Measurements from ENCODE around the gene OR6B1. TPM values are rescaled to one million over a fixed set of nuclear protein-coding genes. Genes with fewer than 3 reads are reported as not detected.
"Not testable (repeated sequence)": the region's sequence is repeated elsewhere in the genome, so short reads cannot be mapped to it uniquely, and the experiment has no call there.

The OR6B1 gene
- total and polyA plus RNA-seq, 12 donors, result under 0.01 TPM; not detected in 11

DNA sequence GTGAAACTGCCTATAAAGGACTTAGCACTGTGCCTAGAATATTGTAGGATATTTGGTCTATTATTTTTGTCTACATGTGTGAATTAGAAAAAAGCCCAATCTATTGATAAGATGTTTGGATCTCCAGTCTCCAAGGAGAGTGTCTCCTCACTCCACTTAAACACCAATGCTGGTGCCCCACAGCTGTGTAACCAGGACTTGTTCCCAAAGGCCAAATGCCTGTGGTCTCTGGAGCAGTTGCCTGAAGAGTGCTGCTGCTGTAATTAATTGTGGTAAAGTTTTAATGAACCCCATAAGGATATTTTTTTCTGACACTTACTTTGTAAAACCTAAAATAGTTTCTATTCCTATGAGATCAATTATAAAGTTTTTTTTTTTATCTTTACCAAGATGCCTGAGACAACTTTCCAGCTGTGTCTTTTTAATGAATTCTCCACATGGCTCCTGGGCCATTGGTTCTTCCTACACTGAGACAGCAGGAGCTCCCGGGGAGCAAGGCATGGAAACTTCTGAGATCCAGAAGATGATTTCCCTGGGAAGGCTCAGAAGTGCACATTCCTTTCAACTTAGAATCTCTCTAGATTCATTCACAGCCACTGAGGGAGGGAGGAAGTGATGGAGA is 37.4 kb downstream of the OR6B1 start:
- Histone ChIP-seq H3K27ac (no peak overlapping the region), H3K4me3 (no peak overlapping the region), H3K4me1 (replicated peaks in 1 of 2) (no peaks in the 10 kb centered on the region), H3K27me3 (no peaks in the 10 kb centered on the region), H3K9me3 (replicated peaks in 1 of 3) (no peaks in the 10 kb centered on the region), H3K36me3 (replicated peaks in 1 of 2) (no peaks in the 10 kb centered on the region)
- intact Hi-C loops (cut with DNase I), result no loop called here
- TF ChIP-seq, protein P1, sequence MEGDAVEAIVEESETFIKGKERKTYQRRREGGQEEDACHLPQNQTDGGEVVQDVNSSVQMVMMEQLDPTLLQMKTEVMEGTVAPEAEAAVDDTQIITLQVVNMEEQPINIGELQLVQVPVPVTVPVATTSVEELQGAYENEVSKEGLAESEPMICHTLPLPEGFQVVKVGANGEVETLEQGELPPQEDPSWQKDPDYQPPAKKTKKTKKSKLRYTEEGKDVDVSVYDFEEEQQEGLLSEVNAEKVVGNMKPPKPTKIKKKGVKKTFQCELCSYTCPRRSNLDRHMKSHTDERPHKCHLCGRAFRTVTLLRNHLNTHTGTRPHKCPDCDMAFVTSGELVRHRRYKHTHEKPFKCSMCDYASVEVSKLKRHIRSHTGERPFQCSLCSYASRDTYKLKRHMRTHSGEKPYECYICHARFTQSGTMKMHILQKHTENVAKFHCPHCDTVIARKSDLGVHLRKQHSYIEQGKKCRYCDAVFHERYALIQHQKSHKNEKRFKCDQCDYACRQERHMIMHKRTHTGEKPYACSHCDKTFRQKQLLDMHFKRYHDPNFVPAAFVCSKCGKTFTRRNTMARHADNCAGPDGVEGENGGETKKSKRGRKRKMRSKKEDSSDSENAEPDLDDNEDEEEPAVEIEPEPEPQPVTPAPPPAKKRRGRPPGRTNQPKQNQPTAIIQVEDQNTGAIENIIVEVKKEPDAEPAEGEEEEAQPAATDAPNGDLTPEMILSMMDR (IDR thresholded peaks at IDR 0.05), result no peak
- TF ChIP-seq POLR2A (IDR thresholded peaks at IDR 0.05), result no peak
- WGBS, 4 donors, result 73 to 86% (median 82%) methylated on average over 1 of the region's 1 CpG
- DNase-seq, result no peak

DNA sequence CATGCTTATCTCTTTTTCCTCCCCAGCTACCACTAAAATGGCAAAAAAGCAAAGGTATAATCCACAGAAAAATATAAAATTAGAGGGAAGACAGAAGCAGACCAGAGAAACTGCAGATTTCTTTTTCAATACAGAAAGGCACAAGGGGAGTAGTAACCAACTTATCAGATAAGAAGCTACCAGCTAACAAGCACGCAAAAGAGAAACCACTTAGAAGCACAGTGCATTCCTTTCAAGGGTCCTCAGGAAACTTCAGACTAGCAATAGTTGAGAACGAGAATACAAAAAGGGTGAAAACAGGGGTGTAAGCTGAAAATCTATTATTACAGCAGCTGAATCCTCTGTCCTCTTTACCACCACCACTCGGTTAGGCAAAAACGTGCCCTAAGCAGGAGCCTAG is 38.8 kb downstream of the OR6B1 start:
- DNase-seq, result no peak
- Histone ChIP-seq H3K4me1 (replicated peaks in 1 of 2) (no peaks in the 10 kb centered on the region), H3K27ac (no peak overlapping the region), H3K36me3 (replicated peaks in 1 of 2) (no peaks in the 10 kb centered on the region), H3K27me3 (no peaks in the 10 kb centered on the region), H3K4me3 (no peak overlapping the region), H3K9me3 (replicated peaks in 1 of 3) (no peaks in the 10 kb centered on the region)
- no peak for TF ChIP-seq POLR2A (IDR thresholded peaks at IDR 0.05)
- intact Hi-C loops (cut with DNase I), result no loop called here
- 60 to 76% (median 72%) methylated on average over 4 of the region's 4 CpGs for WGBS, 4 donors

DNA sequence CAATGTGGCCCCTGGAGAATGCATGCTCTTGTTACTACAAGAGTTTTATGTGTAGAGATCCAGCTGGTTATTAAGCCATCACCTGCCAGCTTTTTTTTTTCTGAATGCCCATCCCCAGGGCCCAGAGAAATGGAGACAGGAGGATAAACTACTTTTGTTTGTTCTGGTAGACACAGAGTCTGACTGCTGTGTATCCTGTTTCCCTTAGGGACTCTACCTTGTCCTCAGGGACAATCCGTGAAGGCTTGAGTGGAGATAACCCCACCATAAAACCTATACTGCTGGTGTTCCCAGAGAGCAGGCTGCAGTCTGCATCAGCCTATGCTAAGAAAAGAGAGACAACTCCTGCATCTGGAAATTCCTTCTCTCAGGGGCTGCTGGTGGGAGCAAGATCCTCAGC is 48.5 kb downstream of the OR6B1 start, which contains the start of gene OR2A5:
Gene OR2A5, plus strand, starts transcription at position 301 of the 400 bp plus-strand sequence. CDS start 1,454 bp downstream, outside the sequence.
- Histone ChIP-seq H3K36me3 (replicated peaks in 1 of 2) (no peaks in the 10 kb centered on the region), H3K4me1 (replicated peaks in 1 of 2) (no peaks in the 10 kb centered on the region), H3K27ac (no peak within 1 kb of the TSS), H3K27me3 (no peaks in the 10 kb centered on the region), H3K9me3 (replicated peaks in 1 of 3) (no peaks in the 10 kb centered on the region), H3K4me3 (no peak within 1 kb of the TSS)
- TF ChIP-seq POLR2A (IDR thresholded peaks at IDR 0.05), result no peak
- TF ChIP-seq, protein P1 (IDR thresholded peaks at IDR 0.05), result no peak
- WGBS, 4 donors, result 57 to 66% (median 61%) methylated on average over 1 of the region's 1 CpG
- no peak for DNase-seq
- intact Hi-C loops (cut with DNase I), result no loop called here

DNA sequence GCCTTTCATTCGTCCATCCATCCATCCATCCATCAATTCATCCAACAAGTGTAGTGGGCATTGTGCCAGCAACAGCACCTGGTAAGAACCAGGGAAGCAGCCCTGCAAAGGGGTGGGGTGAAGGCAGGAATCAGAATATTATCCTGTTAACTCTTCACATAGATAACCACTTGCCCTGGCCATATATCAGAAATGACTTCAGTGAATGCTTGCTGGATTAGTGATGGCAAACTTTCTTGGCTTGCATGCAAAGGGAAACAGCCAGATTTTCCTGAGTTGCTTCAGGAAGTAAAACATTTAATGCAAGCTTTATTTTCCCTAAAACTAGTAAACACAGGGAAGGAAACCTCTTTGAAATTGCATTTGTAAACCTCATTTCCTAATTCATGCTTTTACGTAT is 49.4 kb downstream of the OR6B1 start:
- TF ChIP-seq, protein P1 (IDR thresholded peaks at IDR 0.05), result no peak
- no peak for TF ChIP-seq POLR2A (IDR thresholded peaks at IDR 0.05)
- Histone ChIP-seq H3K9me3 (replicated peaks in 1 of 3) (no peaks in the 10 kb centered on the region), H3K27ac (no peak overlapping the region), H3K4me3 (no peak overlapping the region), H3K4me1 (replicated peaks in 1 of 2) (no peaks in the 10 kb centered on the region), H3K36me3 (replicated peaks in 1 of 2) (no peaks in the 10 kb centered on the region), H3K27me3 (no peaks in the 10 kb centered on the region)
- DNase-seq, result no peak
- intact Hi-C loops (cut with DNase I), result no loop called here
- 58 to 61% (median 60%) methylated on average over 2 of the region's 2 CpGs for WGBS, 4 donors

DNA sequence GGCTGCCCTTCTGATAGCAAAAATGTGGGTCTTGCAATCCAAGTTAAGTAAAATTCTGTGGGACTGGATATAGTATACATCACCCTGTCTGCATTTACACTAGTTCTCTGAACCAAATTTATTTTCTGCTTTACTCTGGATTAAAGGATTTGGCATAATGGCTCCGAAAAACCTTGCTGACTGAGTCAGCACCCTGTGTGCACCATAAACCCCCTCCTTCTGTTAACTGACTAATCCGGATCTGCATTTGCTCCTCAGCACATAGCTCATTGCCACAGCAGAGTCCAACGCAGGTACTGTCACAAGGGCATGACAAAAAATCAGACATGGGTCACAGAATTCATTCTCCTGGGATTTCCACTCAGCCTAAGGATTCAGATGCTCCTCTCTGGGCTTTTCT is 50.0 kb downstream of the OR6B1 start:
- Histone ChIP-seq H3K4me3 (no peak overlapping the region), H3K4me1 (replicated peaks in 1 of 2) (no peaks in the 10 kb centered on the region), H3K9me3 (replicated peaks in 1 of 3) (no peaks in the 10 kb centered on the region), H3K27ac (no peak overlapping the region), H3K27me3 (no peaks in the 10 kb centered on the region), H3K36me3 (replicated peaks in 1 of 2) (no peaks in the 10 kb centered on the region)
- TF ChIP-seq POLR2A (IDR thresholded peaks at IDR 0.05), result no peak
- TF ChIP-seq, protein P1 (IDR thresholded peaks at IDR 0.05), result no peak
- DNase-seq, result peak in 1 of 7 donors; percentile 15
- intact Hi-C loops (cut with DNase I), result no loop called here
- 43 to 70% (median 49%) methylated on average over 3 of the region's 3 CpGs for WGBS, 4 donors

DNA sequence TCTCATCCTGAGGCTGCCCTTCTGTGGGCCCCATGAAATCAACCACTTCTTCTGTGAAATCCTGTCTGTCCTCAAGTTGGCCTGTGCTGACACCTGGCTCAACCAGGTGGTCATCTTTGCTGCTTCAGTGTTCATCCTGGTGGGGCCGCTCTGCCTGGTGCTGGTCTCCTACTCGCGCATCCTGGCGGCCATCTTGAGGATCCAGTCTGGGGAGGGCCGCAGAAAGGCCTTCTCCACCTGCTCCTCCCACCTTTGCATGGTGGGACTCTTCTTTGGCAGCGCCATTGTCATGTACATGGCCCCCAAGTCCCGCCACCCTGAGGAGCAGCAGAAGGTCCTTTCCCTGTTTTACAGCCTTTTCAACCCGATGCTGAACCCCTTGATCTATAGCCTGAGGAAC is 50.8 kb downstream of the OR6B1 start:
- 75 to 85% (median 80%) methylated on average over 8 of the region's 8 CpGs for WGBS, 4 donors
- H3K27ac ChIP-seq; H3K4me3 ChIP-seq; DNase-seq; H3K4me1 ChIP-seq (replicated peaks in 1 of 2); H3K27me3 ChIP-seq; intact Hi-C loops (cut with DNase I); H3K36me3 ChIP-seq (replicated peaks in 1 of 2); H3K9me3 ChIP-seq (replicated peaks in 1 of 3): not testable (repeated sequence)
